Parathyroid adenoma (tissue), 2 donors: ENCODE measurements around the gene GABRA4.

Experiments
- H2AFZ ChIP-seq: fragments of 300-600 bp; sonication (generic); one replicate; pipeline ENCODE4 v1.7.0; 2017; ENCODE audit warnings: antibody characterized with exemption, mild to moderate bottlenecking
- H3K27ac ChIP-seq: fragments of 300-600 bp; sonication (generic); one replicate; pipeline ENCODE4 v1.7.0; 2017
- H3K27me3 ChIP-seq: fragments of 300-600 bp; sonication (generic); one replicate; pipeline ENCODE4 v1.7.0; 2017; ENCODE audit warnings: low read length; ENCODE audit not compliant: control insufficient read depth, insufficient read depth
- H3K36me3 ChIP-seq: fragments of 300-600 bp; sonication (generic); one replicate; pipeline ENCODE4 v1.7.0; 2017; ENCODE audit warnings: low read length; ENCODE audit not compliant: control insufficient read depth, insufficient read depth
- H3K4me1 ChIP-seq: fragments of 300-600 bp; sonication (generic); one replicate; pipeline ENCODE4 v1.7.0; 2017; ENCODE audit warnings: control low read depth
- H3K4me2 ChIP-seq: fragments of 300-600 bp; sonication (generic); one replicate; pipeline ENCODE4 v1.7.0; 2017; ENCODE audit warnings: low read length
- H3K4me3 ChIP-seq: fragments of 300-600 bp; sonication (generic); one replicate; pipeline ENCODE4 v1.7.0; 2017; ENCODE audit warnings: low read depth, low read length
- H3K79me2 ChIP-seq: fragments of 300-600 bp; sonication (generic); one replicate; pipeline ENCODE4 v1.7.0; 2017; ENCODE audit warnings: control low read depth
- H3K9ac ChIP-seq: fragments of 300-600 bp; sonication (generic); one replicate; pipeline ENCODE4 v1.7.0; 2017; ENCODE audit warnings: mild to moderate bottlenecking
- H3K9me3 ChIP-seq: fragments of 300-600 bp; sonication (generic); one replicate; pipeline ENCODE4 v1.7.0; 2017; ENCODE audit warnings: low read length; ENCODE audit not compliant: control insufficient read depth
- TF ChIP-seq, protein P1 (sequence below): fragments of 300-600 bp; sonication (generic); IDR thresholded peaks from one replicate; pipeline ENCODE4 v1.7.0; 2017; ENCODE audit warnings: antibody characterized with exemption, mild to moderate bottlenecking
- donor health status: primary hyperparathyroidism.

GABRA4 gene

DNA sequence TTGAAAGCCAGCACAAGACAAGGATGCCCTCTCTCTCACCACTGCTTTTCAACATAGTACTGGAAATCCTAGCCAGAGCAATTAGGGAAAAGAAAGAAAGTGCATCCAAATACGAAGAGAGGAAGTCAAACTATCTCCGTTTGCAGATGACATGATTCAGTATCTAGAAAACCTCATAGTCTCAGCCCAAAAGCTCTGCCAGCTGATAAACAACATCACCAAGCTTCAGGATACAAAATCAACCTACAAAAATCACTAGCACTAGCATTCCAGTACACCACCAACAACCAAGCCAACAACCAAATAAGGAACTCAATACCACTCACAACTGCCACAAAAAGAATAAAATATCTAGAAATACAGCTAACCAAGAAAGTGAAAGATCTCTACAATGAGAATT lies 123.0 kb downstream of the GABRA4 start:
- H3K9me3 ChIP-seq: no peaks in the 10 kb centered on the region
- no peaks in the 10 kb centered on the region for H3K27me3 ChIP-seq
- no peak overlapping the region for H3K4me3 ChIP-seq
- no peak overlapping the region for H3K9ac ChIP-seq
- no peak overlapping the region for H3K4me2 ChIP-seq
- H3K4me1 ChIP-seq: no peaks in the 10 kb centered on the region
- no peaks in the 10 kb centered on the region for H3K36me3 ChIP-seq
- TF ChIP-seq, protein P1, sequence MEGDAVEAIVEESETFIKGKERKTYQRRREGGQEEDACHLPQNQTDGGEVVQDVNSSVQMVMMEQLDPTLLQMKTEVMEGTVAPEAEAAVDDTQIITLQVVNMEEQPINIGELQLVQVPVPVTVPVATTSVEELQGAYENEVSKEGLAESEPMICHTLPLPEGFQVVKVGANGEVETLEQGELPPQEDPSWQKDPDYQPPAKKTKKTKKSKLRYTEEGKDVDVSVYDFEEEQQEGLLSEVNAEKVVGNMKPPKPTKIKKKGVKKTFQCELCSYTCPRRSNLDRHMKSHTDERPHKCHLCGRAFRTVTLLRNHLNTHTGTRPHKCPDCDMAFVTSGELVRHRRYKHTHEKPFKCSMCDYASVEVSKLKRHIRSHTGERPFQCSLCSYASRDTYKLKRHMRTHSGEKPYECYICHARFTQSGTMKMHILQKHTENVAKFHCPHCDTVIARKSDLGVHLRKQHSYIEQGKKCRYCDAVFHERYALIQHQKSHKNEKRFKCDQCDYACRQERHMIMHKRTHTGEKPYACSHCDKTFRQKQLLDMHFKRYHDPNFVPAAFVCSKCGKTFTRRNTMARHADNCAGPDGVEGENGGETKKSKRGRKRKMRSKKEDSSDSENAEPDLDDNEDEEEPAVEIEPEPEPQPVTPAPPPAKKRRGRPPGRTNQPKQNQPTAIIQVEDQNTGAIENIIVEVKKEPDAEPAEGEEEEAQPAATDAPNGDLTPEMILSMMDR: no peak
- H2AFZ ChIP-seq: no peak overlapping the region
- H3K27ac ChIP-seq: no peak overlapping the region
- no peaks in the 10 kb centered on the region for H3K79me2 ChIP-seq
